Liver (tissue), 9 donors: Measurements from ENCODE around the gene CD160. TPM values are rescaled to one million over a fixed set of nuclear protein-coding genes. Genes with fewer than 3 reads are reported as not detected.

Experiments
- DNase-seq: peaks from one replicate; pipeline ENCODE4 v3.0.0-alpha.2; 2017; ENCODE audit warnings: low spot score
- H3K27ac ChIP-seq, 2 donors: one replicate each; pipeline ENCODE4 v1.7.0; 2013; ENCODE audit warnings: inconsistent platforms in 2 of 2, low read length in 2 of 2, control low read depth in 1 of 2, low read depth in 1 of 2, mild to moderate bottlenecking in 1 of 2
- H3K27me3 ChIP-seq, 4 donors: one replicate each; pipeline versions ENCODE4 v1.6.1 to v1.7.0; 2013; ENCODE audit warnings: low read length in 3 of 4, inconsistent platforms in 1 of 4, mild to moderate bottlenecking in 1 of 4, moderate library complexity in 1 of 4; ENCODE audit not compliant: control insufficient read depth in 4 of 4, insufficient read depth in 4 of 4
- H3K36me3 ChIP-seq, 4 donors: one replicate each; pipeline versions ENCODE4 v1.6.1 to v1.7.0; 2013; ENCODE audit warnings: low read length in 3 of 4, mild to moderate bottlenecking in 3 of 4, low read depth in 1 of 4, moderate library complexity in 1 of 4; ENCODE audit not compliant: control insufficient read depth in 4 of 4, insufficient read depth in 3 of 4
- H3K4me1 ChIP-seq, 4 donors: one replicate each; pipeline versions ENCODE4 v1.6.1 to v1.7.0; 2013; ENCODE audit warnings: low read length in 3 of 4, mild to moderate bottlenecking in 3 of 4, moderate library complexity in 1 of 4; ENCODE audit not compliant: control insufficient read depth in 4 of 4, insufficient read depth in 4 of 4
- H3K4me3 ChIP-seq, 3 donors: one replicate each; pipeline versions ENCODE4 v1.6.1 to v1.7.0; 2013; ENCODE audit warnings: low read length in 3 of 3, control low read depth in 1 of 3, low read depth in 1 of 3, mild to moderate bottlenecking in 1 of 3
- H3K9ac ChIP-seq, 2 donors: one replicate each; pipeline ENCODE4 v1.7.0; 2013; ENCODE audit warnings: low read length in 2 of 2, mild to moderate bottlenecking in 2 of 2, moderate library complexity in 2 of 2, control low read depth in 1 of 2, low read depth in 1 of 2
- H3K9me3 ChIP-seq, 4 donors: one replicate each; pipeline versions ENCODE4 v1.6.1 to v1.7.0; 2013; ENCODE audit warnings: low read length in 3 of 4; ENCODE audit not compliant: control insufficient read depth in 4 of 4
- ATF3 ChIP-seq: IDR thresholded peaks from 2 replicates; pipeline ENCODE4 v1.6.1; 2016; ENCODE audit warnings: antibody characterized with exemption
- CTCF ChIP-seq: fragments of 150-350 bp; IDR thresholded peaks from 2 replicates; pipeline ENCODE4 v1.5.1; 2017; ENCODE audit warnings: improper control_type of control experiment, low read depth, low read length; ENCODE audit not compliant: missing input control
- EGR1 ChIP-seq, 2 donors: IDR thresholded peaks; 2 replicates each; pipeline ENCODE4 v1.6.1; 2016 to 2018; ENCODE audit warnings: antibody characterized with exemption in 2 of 2, low read depth in 2 of 2
- FOXA1 ChIP-seq: IDR thresholded peaks from 2 replicates; pipeline ENCODE4 v1.6.1; 2016; ENCODE audit warnings: antibody characterized with exemption
- FOXA2 ChIP-seq: IDR thresholded peaks from 2 replicates; pipeline ENCODE4 v1.6.1; 2016; ENCODE audit warnings: antibody characterized with exemption
- GABPA ChIP-seq, 2 donors: IDR thresholded peaks in 1 of 2; conservative IDR thresholded peaks in 1 of 2; 2 replicates each; pipeline ENCODE4 v1.6.1; 2016; ENCODE audit warnings: antibody characterized with exemption in 2 of 2, mild to moderate bottlenecking in 1 of 2, moderate library complexity in 1 of 2
- HNF4A ChIP-seq, 2 donors: conservative IDR thresholded peaks; 2 replicates each; pipeline ENCODE4 v1.6.1; 2016; ENCODE audit warnings: antibody characterized with exemption in 2 of 2, mild to moderate bottlenecking in 2 of 2
- HNF4G ChIP-seq: IDR thresholded peaks from 2 replicates; pipeline ENCODE4 v1.6.1; 2016; ENCODE audit warnings: antibody characterized with exemption
- JUND ChIP-seq, 2 donors: IDR thresholded peaks; 2 replicates each; pipeline ENCODE4 v1.6.1; 2016; ENCODE audit warnings: antibody characterized with exemption in 2 of 2
- MAX ChIP-seq: IDR thresholded peaks from 2 replicates; pipeline ENCODE4 v1.6.1; 2016; ENCODE audit warnings: antibody characterized with exemption
- NR2F2 ChIP-seq: IDR thresholded peaks from 2 replicates; pipeline ENCODE4 v1.6.1; 2016; ENCODE audit warnings: antibody characterized with exemption
- RAD21 ChIP-seq, 2 donors: IDR thresholded peaks; 2 replicates each; pipeline ENCODE4 v1.6.1; 2016; ENCODE audit warnings: antibody characterized with exemption in 2 of 2, mild to moderate bottlenecking in 2 of 2
- REST ChIP-seq: IDR thresholded peaks from 2 replicates; pipeline ENCODE4 v1.6.1; 2016; ENCODE audit warnings: antibody characterized with exemption, mild to moderate bottlenecking
- RXRA ChIP-seq, 2 donors: IDR thresholded peaks; 2 replicates each; pipeline ENCODE4 v1.6.1; 2017 to 2018; ENCODE audit warnings: antibody characterized with exemption in 2 of 2, mild to moderate bottlenecking in 1 of 2
- SP1 ChIP-seq: IDR thresholded peaks from 2 replicates; pipeline ENCODE4 v1.6.1; 2018; ENCODE audit warnings: antibody characterized with exemption, mild to moderate bottlenecking
- TAF1 ChIP-seq: conservative IDR thresholded peaks from 2 replicates; pipeline ENCODE4 v1.6.1; 2016; ENCODE audit warnings: antibody characterized with exemption, mild to moderate bottlenecking
- YY1 ChIP-seq: IDR thresholded peaks from 2 replicates; pipeline ENCODE4 v1.6.1; 2016; ENCODE audit warnings: antibody characterized with exemption, mild to moderate bottlenecking
- ZBTB33 ChIP-seq: IDR thresholded peaks from 2 replicates; pipeline ENCODE4 v1.6.1; 2016; ENCODE audit warnings: antibody characterized with exemption
- WGBS: extraction: QIAGEN DNeasy Blood & Tissue Kit; methylation state at CpG from one replicate; pipeline ENCODE4 v1.1.7; 2013; 5-methylcytosine and 5-hydroxymethylcytosine counted together
- polyA plus RNA-seq, 2 donors: library from polyadenylated mRNA; stranded (reverse) in 1 of 2; unstranded in 1 of 2; fragments of 200-250 nt in 1 of 2; fragments of >200 nt in 1 of 2; fragmentation: Nextera tagmentation in 1 of 2; extraction: Ambion mirVana in 1 of 2; gene quantifications; one replicate each; pipeline versions ENCODE4 v1.2.1 to v1.2.3, GENCODE V29; 2013 to 2015
- total RNA-seq, 2 donors: library from RNA; depleted of rRNA; stranded (reverse); fragments of >200 nt; gene quantifications; one replicate each; pipeline ENCODE4 v1.2.3, GENCODE V29; 2014
- donor health status: healthy.
- donor health status: healthy.
- donor health status: healthy.
- donor health status: healthy.
- donor health status: healthy.

CD160 gene
- total and polyA plus RNA-seq, 4 donors: 0.54 to 1.4 (median 1.1) TPM

- TF ChIP-seq MAX (peak; percentile 37), JUND (IDR thresholded peaks at IDR 0.05) (peak; percentile 98 to 99), GABPA (IDR thresholded peaks at IDR 0.05 in 1 of 2, conservative IDR thresholded peaks at IDR 0.05 in 1 of 2) (no peak)
Measured at GRCh38 chr1:145782272-145783099, 63.2 kb downstream of the CD160 start (continued).

- Histone ChIP-seq H3K4me1 (peaks cover 0 to 8% (median 1%) of the 10 kb centered on the region in 4 donors), H3K36me3 (peaks cover 0 to 12% (median 2%) of the 10 kb centered on the region in 4 donors), H3K27ac (no peak overlapping the region), H3K4me3 (no peak overlapping the region), H3K27me3 (no peaks in the 10 kb centered on the region), H3K9ac (no peak overlapping the region), H3K9me3 (no peaks in the 10 kb centered on the region)
- WGBS: 98% methylated on average over 3 of the region's 3 CpGs
- DNase-seq: no peak
- no peak for TF ChIP-seq FOXA1
- no peak for TF ChIP-seq HNF4G
- no peak for TF ChIP-seq TAF1
- TF ChIP-seq NR2F2: no peak
Measured at GRCh38 chr1:145784409-145784808, 65.1 kb downstream of the CD160 start.

- H3K4me1 ChIP-seq: peaks cover 0 to 6% (median 1%) of the 10 kb centered on the region in 4 donors
- no peak for TF ChIP-seq FOXA2
- no peak for TF ChIP-seq SP1
- TF ChIP-seq RAD21 (IDR thresholded peaks at IDR 0.05): no peak
- no peak for TF ChIP-seq JUND (IDR thresholded peaks at IDR 0.05)
- no peak for TF ChIP-seq RXRA (IDR thresholded peaks at IDR 0.05)
- TF ChIP-seq TAF1: no peak
- TF ChIP-seq MAX: no peak
- no peak for TF ChIP-seq GABPA (IDR thresholded peaks at IDR 0.05 in 1 of 2, conservative IDR thresholded peaks at IDR 0.05 in 1 of 2)
- TF ChIP-seq HNF4A (conservative IDR thresholded peaks at IDR 0.05): no peak
- TF ChIP-seq CTCF: no peak
- TF ChIP-seq YY1: no peak
- no peak for TF ChIP-seq EGR1 (IDR thresholded peaks at IDR 0.05; ENCODE audit: low read depth in 2 of 2)
- TF ChIP-seq REST: no peak
- TF ChIP-seq HNF4G: no peak
- no peak for TF ChIP-seq ZBTB33
- no peak for TF ChIP-seq NR2F2
- no peak for TF ChIP-seq FOXA1
- TF ChIP-seq ATF3: no peak
- no peaks in the 10 kb centered on the region for H3K27me3 ChIP-seq
- peaks cover 0 to 12% (median 2%) of the 10 kb centered on the region in 4 donors for H3K36me3 ChIP-seq
- 81% methylated on average over 1 of the region's 1 CpG for whole genome bisulfite sequencing
- no peaks in the 10 kb centered on the region for H3K9me3 ChIP-seq
- H3K9ac ChIP-seq: no peak overlapping the region
- no peak for DNase-seq
- H3K27ac ChIP-seq: no peak overlapping the region
- no peak overlapping the region for H3K4me3 ChIP-seq
Measured at GRCh38 chr1:145785547-145785946, 66.2 kb downstream of the CD160 start.
